GM12891 (cell line): ENCODE data around the gene CHPF2. TPM values are rescaled to one million over a fixed set of nuclear protein-coding genes. Genes with fewer than 3 reads are reported as not detected.
A peak's percentile ranks its signal among the peaks of the same experiment; 100 is the strongest.

ENCODE experiments used
- DNase-seq: peaks from one replicate; pipeline ENCODE4 v3.0.0; 2011; ENCODE audit warnings: low spot score; ENCODE audit not compliant: insufficient read length
- FAIRE-seq: peaks from 2 replicates; lab custom pipeline; 2011; peaks lifted over from hg19 to GRCh38; lab: Jason Lieb, UNC
- PAX5 ChIP-seq: IDR thresholded peaks from 2 replicates; pipeline ENCODE4 v1.6.1; 2011; ENCODE audit warnings: low read length, moderate library complexity, mild to moderate bottlenecking; ENCODE audit not compliant: insufficient read depth, severe bottlenecking
- POLR2A ChIP-seq: IDR thresholded peaks from 2 replicates; pipeline ENCODE4 v1.6.1; 2011; ENCODE audit warnings: low read depth, low read length, control low read depth
- POLR2AphosphoS5 ChIP-seq: IDR thresholded peaks from 2 replicates; pipeline ENCODE4 v1.6.1; 2011; ENCODE audit warnings: low read depth, low read length, control low read depth
- POU2F2 ChIP-seq: IDR thresholded peaks from 2 replicates; pipeline ENCODE4 v1.6.1; 2011; ENCODE audit warnings: low read depth, mild to moderate bottlenecking, control low read depth, low read length, moderate library complexity
- SPI1 ChIP-seq: IDR thresholded peaks from 2 replicates; pipeline ENCODE4 v1.6.1; 2011; ENCODE audit warnings: low read depth, low read length, control low read depth
- TAF1 ChIP-seq: IDR thresholded peaks from 2 replicates; pipeline ENCODE4 v1.6.1; 2011; ENCODE audit warnings: low read depth, low read length, control low read depth
- polyA plus RNA-seq: library from polyadenylated mRNA; unstranded; fragments of >200 nt; gene quantifications from one replicate; pipeline ENCODE4 v1.2.1, GENCODE V29; 2012; ENCODE audit warnings: low read depth, missing spikeins, inconsistent platforms; ENCODE audit not compliant: missing spikeins

The CHPF2 gene
- 17.7 TPM for polyA plus RNA-seq

GRCh38 chr7:151232091-151232916 lies at the start of gene CHPF2:
CHPF2 (plus strand) TSS chr7:151232483; CDS start chr7:151234012, 1,529 bp downstream.
- DNase-seq, result peak; percentile 98
- TF ChIP-seq TAF1, result peak; percentile 70; the same call in 1 of the 2 replicates
- peak; percentile 65 for TF ChIP-seq POU2F2
- peak; percentile 76 for TF ChIP-seq SPI1
- no peak for TF ChIP-seq PAX5
- TF ChIP-seq POLR2AphosphoS5, result peak; percentile 89
- peak; percentile 88 for TF ChIP-seq POLR2A
- FAIRE-seq, result peak; percentile 71

- DNase-seq, result no peak
- no peak for FAIRE-seq
- TF ChIP-seq SPI1 (no peak), TAF1 (no peak), POU2F2 (no peak), POLR2AphosphoS5 (no peak), POLR2A (no peak), PAX5 (no peak)
Measured at GRCh38 chr7:151185762-151186639, 46.3 kb upstream of the CHPF2 start.

- FAIRE-seq (no peak), DNase-seq (no peak)
- TF ChIP-seq PAX5 (no peak), POU2F2 (no peak), SPI1 (no peak), POLR2A (no peak), POLR2AphosphoS5 (no peak), TAF1 (no peak)
Measured at GRCh38 chr7:151186640-151187408, 45.5 kb upstream of the CHPF2 start, which contains the start of gene ASB10. ASB10 (minus strand) TSS chr7:151187250; CDS start chr7:151187130, 120 bp downstream.

GRCh38 chr7:151187409-151188251 lies 44.7 kb upstream of the CHPF2 start:
- no peak for FAIRE-seq
- no peak for TF ChIP-seq SPI1
- TF ChIP-seq PAX5, result no peak
- no peak for TF ChIP-seq POLR2AphosphoS5
- no peak for TF ChIP-seq TAF1
- TF ChIP-seq POLR2A, result no peak
- TF ChIP-seq POU2F2, result no peak

GRCh38 chr7:151188252-151188542 lies 44.1 kb upstream of the CHPF2 start:
- DNase-seq, result no peak
- FAIRE-seq, result no peak

More at GRCh38 chr7:151187409-151188251, 44.7 kb upstream of the CHPF2 start:
- no peak for DNase-seq

GRCh38 chr7:151189038-151189437 lies 43.2 kb upstream of the CHPF2 start:
- FAIRE-seq (no peak), DNase-seq (no peak)
- no peak for TF ChIP-seq SPI1
- TF ChIP-seq TAF1, result no peak
- TF ChIP-seq POU2F2, result no peak
- TF ChIP-seq POLR2A, result no peak
- TF ChIP-seq POLR2AphosphoS5, result no peak
- no peak for TF ChIP-seq PAX5

More at GRCh38 chr7:151188252-151188542, 44.1 kb upstream of the CHPF2 start:
- no peak for TF ChIP-seq POLR2AphosphoS5
- TF ChIP-seq PAX5, result no peak
- no peak for TF ChIP-seq TAF1
- no peak for TF ChIP-seq SPI1
- no peak for TF ChIP-seq POU2F2
- TF ChIP-seq POLR2A, result no peak

GRCh38 chr7:151191544-151191943 lies 40.7 kb upstream of the CHPF2 start:
- TF ChIP-seq SPI1, result no peak
- TF ChIP-seq POLR2A, result no peak
- no peak for TF ChIP-seq PAX5
- TF ChIP-seq POU2F2, result no peak
- no peak for TF ChIP-seq POLR2AphosphoS5
- no peak for TF ChIP-seq TAF1
- DNase-seq (no peak), FAIRE-seq (no peak)

GRCh38 chr7:151192002-151192539 lies 40.2 kb upstream of the CHPF2 start:
- TF ChIP-seq POLR2A (no peak), TAF1 (no peak), POLR2AphosphoS5 (no peak), SPI1 (no peak), POU2F2 (no peak), PAX5 (no peak)
- no peak for DNase-seq
- no peak for FAIRE-seq
